CD4-positive, alpha-beta T cell treated with Interleukin-17A for 4 hours (primary cell): Measurements from ENCODE around the gene QRICH2.
"Not testable (repeated sequence)": the region's sequence is repeated elsewhere in the genome, so short reads cannot be mapped to it uniquely, and the experiment has no call there.

ENCODE experiments used
- DNase-seq: peaks from one replicate; pipeline ENCODE4 v3.0.0-alpha.2; 2020; ENCODE audit warnings: mixed read lengths

QRICH2 gene

GRCh38 chr17:76244721-76245120, 63.4 kb downstream of the QRICH2 start:
- not testable (repeated sequence) for DNase-seq

GRCh38 chr17:76243826-76244679, 64.0 kb downstream of the QRICH2 start:
- peak; percentile 46 for DNase-seq

GRCh38 chr17:76241691-76242255, 66.3 kb downstream of the QRICH2 start:
- no peak for DNase-seq

GRCh38 chr17:76241204-76241538, 66.9 kb downstream of the QRICH2 start:
- no peak for DNase-seq

- DNase-seq = peak; percentile 77
Measured at GRCh38 chr17:76240461-76241203, 67.4 kb downstream of the QRICH2 start, which contains the start of gene RNF157. Gene RNF157, minus strand, starts transcription at chr17:76240493. Its CDS starts 253 bp downstream, at chr17:76240240.

- DNase-seq = peak; percentile 14
Measured at GRCh38 chr17:76239538-76240274, 68.4 kb downstream of the QRICH2 start.

- no peak for DNase-seq
Measured at GRCh38 chr17:76238847-76239537, 69.1 kb downstream of the QRICH2 start.

- no peak for DNase-seq
Measured at GRCh38 chr17:76237859-76238313, 70.2 kb downstream of the QRICH2 start.

GRCh38 chr17:76236603-76237002, 71.5 kb downstream of the QRICH2 start:
- DNase-seq = no peak

- DNase-seq = no peak
Measured at GRCh38 chr17:76235883-76236282, 72.2 kb downstream of the QRICH2 start.

GRCh38 chr17:76234354-76234679, 73.8 kb downstream of the QRICH2 start:
- no peak for DNase-seq

GRCh38 chr17:76233588-76234353, 74.3 kb downstream of the QRICH2 start:
- DNase-seq = no peak

GRCh38 chr17:76232342-76232741, 75.7 kb downstream of the QRICH2 start:
- no peak for DNase-seq

- not testable (repeated sequence) for DNase-seq
Measured at GRCh38 chr17:76226749-76227148, 81.3 kb downstream of the QRICH2 start.

- not testable (repeated sequence) for DNase-seq
Measured at GRCh38 chr17:76225373-76226086, 82.5 kb downstream of the QRICH2 start.
